Retina (tissue), 1 donor: ENCODE results near the gene FANCI.
A peak's percentile ranks its signal among the peaks of the same experiment; 100 is the strongest.

Experiments used
- DNase-seq: peaks from one replicate; pipeline ENCODE4 v3.0.0-alpha.2; 2016

Gene FANCI

GRCh38 chr15:89243691-89244573 lies at the start of gene FANCI:
TSS of gene FANCI (plus strand) at chr15:89243979. CDS start at chr15:89247648, 3,669 bp downstream.
- DNase-seq = peak; percentile 98

GRCh38 chr15:89194608-89195007 lies 49.2 kb upstream of the FANCI start:
- no peak for DNase-seq

GRCh38 chr15:89195836-89196235 lies 47.9 kb upstream of the FANCI start:
- DNase-seq = no peak

GRCh38 chr15:89196241-89196640 lies 47.5 kb upstream of the FANCI start:
- DNase-seq = no peak

GRCh38 chr15:89196994-89197393 lies 46.8 kb upstream of the FANCI start:
- no peak for DNase-seq

GRCh38 chr15:89197503-89197971 lies 46.2 kb upstream of the FANCI start:
- peak; percentile 54 for DNase-seq

GRCh38 chr15:89198196-89198595 lies 45.6 kb upstream of the FANCI start:
- DNase-seq = no peak

- DNase-seq = peak; percentile 34
These were observed 44.8 kb upstream of the FANCI start for GRCh38 chr15:89198934-89199333.

- DNase-seq = peak; percentile 24
These were observed 44.0 kb upstream of the FANCI start for GRCh38 chr15:89199746-89200145.

- DNase-seq = no peak
These were observed 43.6 kb upstream of the FANCI start for GRCh38 chr15:89200182-89200581.

GRCh38 chr15:89201465-89202005 lies 42.2 kb upstream of the FANCI start:
- no peak for DNase-seq

GRCh38 chr15:89203705-89204273 lies 40.0 kb upstream of the FANCI start:
- DNase-seq = no peak

GRCh38 chr15:89205991-89206585 lies 37.7 kb upstream of the FANCI start:
- DNase-seq = no peak

- DNase-seq = peak; percentile 90
These were observed 36.9 kb upstream of the FANCI start for GRCh38 chr15:89206908-89207331.

- DNase-seq = no peak
These were observed 35.5 kb upstream of the FANCI start for GRCh38 chr15:89208256-89208655.

GRCh38 chr15:89209057-89209456 lies 34.7 kb upstream of the FANCI start:
- no peak for DNase-seq

GRCh38 chr15:89211678-89212170 lies 32.1 kb upstream of the FANCI start:
- DNase-seq = no peak

GRCh38 chr15:89215627-89216026 lies 28.2 kb upstream of the FANCI start:
- DNase-seq = no peak

GRCh38 chr15:89217031-89217430 lies 26.7 kb upstream of the FANCI start:
- DNase-seq = no peak

- no peak for DNase-seq
These were observed 25.9 kb upstream of the FANCI start for GRCh38 chr15:89217686-89218376.

GRCh38 chr15:89218531-89218930 lies 25.2 kb upstream of the FANCI start:
- no peak for DNase-seq

GRCh38 chr15:89221543-89221942 lies 22.2 kb upstream of the FANCI start, which contains the start of gene RLBP1:
TSS of gene RLBP1 (minus strand) at chr15:89221579. CDS start at chr15:89218975, 2,604 bp downstream.
- peak; percentile 76 for DNase-seq

- DNase-seq = no peak
These were observed 18.2 kb upstream of the FANCI start for GRCh38 chr15:89225588-89225987.
